ENCODE data around the gene EMSY.

DNA sequence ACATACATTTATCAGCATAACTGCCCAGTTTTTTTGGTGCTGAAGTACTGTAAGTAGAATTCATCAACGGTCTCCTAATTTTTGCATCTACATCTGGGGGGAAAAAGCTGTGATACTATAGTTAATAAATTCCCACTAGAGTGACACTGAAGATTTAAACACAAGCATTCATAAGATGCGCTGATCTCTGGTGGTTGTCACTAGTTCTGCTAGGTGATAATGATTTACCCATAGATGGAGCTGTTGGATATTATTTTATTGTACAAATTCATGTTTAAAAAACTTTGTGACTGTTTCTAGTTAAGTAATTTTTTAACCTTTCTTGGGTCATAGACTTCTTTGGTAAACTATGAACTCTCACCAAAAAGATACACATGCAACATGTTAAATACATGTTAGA is 106.6 kb downstream of the EMSY start:
- TF ChIP-seq, protein P1, sequence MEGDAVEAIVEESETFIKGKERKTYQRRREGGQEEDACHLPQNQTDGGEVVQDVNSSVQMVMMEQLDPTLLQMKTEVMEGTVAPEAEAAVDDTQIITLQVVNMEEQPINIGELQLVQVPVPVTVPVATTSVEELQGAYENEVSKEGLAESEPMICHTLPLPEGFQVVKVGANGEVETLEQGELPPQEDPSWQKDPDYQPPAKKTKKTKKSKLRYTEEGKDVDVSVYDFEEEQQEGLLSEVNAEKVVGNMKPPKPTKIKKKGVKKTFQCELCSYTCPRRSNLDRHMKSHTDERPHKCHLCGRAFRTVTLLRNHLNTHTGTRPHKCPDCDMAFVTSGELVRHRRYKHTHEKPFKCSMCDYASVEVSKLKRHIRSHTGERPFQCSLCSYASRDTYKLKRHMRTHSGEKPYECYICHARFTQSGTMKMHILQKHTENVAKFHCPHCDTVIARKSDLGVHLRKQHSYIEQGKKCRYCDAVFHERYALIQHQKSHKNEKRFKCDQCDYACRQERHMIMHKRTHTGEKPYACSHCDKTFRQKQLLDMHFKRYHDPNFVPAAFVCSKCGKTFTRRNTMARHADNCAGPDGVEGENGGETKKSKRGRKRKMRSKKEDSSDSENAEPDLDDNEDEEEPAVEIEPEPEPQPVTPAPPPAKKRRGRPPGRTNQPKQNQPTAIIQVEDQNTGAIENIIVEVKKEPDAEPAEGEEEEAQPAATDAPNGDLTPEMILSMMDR (IDR thresholded peaks at IDR 0.05 in 8 of 11, conservative IDR thresholded peaks at IDR 0.05 in 3 of 11) = peak in 6 of 11 experiments; percentile 20 to 57 (median 28)
- TF ChIP-seq POLR2AphosphoS5 (IDR thresholded peaks at IDR 0.05) = no peak
- no peak for TF ChIP-seq POLR2A (IDR thresholded peaks at IDR 0.05)

All from spleen (tissue), 7 donors.